ENCODE data around the gene ANKRD9. TPM values are rescaled to one million over a fixed set of nuclear protein-coding genes. Genes with fewer than 3 reads are reported as not detected.

Gene ANKRD9
- total and polyA plus RNA-seq, 10 of the 15 experiments (the other 5 are each of a cell fraction or from before 2014, with no cell fraction given), result 0.03 to 3.6 (median 0.49) TPM

DNA sequence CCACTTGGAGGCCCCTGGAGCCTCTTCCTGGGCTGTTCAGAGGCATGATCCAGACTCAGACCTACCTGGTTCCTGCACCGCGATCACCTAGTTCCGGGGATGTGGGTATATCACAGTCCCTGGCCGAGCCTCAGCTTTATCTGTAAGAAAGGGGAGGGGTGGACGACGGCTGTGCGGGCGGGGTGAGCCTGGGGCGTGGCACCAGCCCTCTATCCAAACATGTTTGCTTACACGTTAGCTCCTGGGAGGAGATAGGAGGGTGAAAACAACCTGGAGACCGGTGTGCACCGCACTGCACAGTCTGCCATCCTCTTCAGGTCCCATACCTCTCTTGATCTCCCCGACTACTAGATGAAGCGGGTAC is 1.2 kb downstream of the ANKRD9 start (continued):
- TF ChIP-seq MYB (IDR thresholded peaks at IDR 0.05; ENCODE audit: borderline replicate concordance, low read depth, low read length) (no peak), TCF12 (IDR thresholded peaks at IDR 0.05; ENCODE audit: low read depth, low read length) (no peak), SIN3A (IDR thresholded peaks at IDR 0.05; ENCODE audit: low read depth, low read length) (no peak), RBBP5 (conservative IDR thresholded peaks at IDR 0.05) (no peak), YY1 (IDR thresholded peaks at IDR 0.05; ENCODE audit: low read depth, low read length) (no peak), EGR1 (IDR thresholded peaks at IDR 0.05; ENCODE audit: borderline replicate concordance in 1 of 2, low read depth in 2 of 2, low read length in 2 of 2) (no peak), ZNF274 (IDR thresholded peaks at IDR 0.05; ENCODE audit: insufficient read depth, insufficient read length) (no peak)
- TF ChIP-seq, protein P1, sequence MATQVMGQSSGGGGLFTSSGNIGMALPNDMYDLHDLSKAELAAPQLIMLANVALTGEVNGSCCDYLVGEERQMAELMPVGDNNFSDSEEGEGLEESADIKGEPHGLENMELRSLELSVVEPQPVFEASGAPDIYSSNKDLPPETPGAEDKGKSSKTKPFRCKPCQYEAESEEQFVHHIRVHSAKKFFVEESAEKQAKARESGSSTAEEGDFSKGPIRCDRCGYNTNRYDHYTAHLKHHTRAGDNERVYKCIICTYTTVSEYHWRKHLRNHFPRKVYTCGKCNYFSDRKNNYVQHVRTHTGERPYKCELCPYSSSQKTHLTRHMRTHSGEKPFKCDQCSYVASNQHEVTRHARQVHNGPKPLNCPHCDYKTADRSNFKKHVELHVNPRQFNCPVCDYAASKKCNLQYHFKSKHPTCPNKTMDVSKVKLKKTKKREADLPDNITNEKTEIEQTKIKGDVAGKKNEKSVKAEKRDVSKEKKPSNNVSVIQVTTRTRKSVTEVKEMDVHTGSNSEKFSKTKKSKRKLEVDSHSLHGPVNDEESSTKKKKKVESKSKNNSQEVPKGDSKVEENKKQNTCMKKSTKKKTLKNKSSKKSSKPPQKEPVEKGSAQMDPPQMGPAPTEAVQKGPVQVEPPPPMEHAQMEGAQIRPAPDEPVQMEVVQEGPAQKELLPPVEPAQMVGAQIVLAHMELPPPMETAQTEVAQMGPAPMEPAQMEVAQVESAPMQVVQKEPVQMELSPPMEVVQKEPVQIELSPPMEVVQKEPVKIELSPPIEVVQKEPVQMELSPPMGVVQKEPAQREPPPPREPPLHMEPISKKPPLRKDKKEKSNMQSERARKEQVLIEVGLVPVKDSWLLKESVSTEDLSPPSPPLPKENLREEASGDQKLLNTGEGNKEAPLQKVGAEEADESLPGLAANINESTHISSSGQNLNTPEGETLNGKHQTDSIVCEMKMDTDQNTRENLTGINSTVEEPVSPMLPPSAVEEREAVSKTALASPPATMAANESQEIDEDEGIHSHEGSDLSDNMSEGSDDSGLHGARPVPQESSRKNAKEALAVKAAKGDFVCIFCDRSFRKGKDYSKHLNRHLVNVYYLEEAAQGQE (IDR thresholded peaks at IDR 0.05; ENCODE audit: low read depth, low read length), result no peak

GRCh38 chr14:102507857-102508312 is 1.7 kb downstream of the ANKRD9 start:
- DNase-seq (ENCODE audit: low read depth, low spot score), result no peak
- no peak for FAIRE-seq
- RAD21 ChIA-PET (ENCODE audit: unreplicated experiment), result no interaction called here
- TF ChIP-seq, protein P2, sequence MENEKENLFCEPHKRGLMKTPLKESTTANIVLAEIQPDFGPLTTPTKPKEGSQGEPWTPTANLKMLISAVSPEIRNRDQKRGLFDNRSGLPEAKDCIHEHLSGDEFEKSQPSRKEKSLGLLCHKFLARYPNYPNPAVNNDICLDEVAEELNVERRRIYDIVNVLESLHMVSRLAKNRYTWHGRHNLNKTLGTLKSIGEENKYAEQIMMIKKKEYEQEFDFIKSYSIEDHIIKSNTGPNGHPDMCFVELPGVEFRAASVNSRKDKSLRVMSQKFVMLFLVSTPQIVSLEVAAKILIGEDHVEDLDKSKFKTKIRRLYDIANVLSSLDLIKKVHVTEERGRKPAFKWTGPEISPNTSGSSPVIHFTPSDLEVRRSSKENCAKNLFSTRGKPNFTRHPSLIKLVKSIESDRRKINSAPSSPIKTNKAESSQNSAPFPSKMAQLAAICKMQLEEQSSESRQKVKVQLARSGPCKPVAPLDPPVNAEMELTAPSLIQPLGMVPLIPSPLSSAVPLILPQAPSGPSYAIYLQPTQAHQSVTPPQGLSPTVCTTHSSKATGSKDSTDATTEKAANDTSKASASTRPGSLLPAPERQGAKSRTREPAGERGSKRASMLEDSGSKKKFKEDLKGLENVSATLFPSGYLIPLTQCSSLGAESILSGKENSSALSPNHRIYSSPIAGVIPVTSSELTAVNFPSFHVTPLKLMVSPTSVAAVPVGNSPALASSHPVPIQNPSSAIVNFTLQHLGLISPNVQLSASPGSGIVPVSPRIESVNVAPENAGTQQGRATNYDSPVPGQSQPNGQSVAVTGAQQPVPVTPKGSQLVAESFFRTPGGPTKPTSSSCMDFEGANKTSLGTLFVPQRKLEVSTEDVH (IDR thresholded peaks at IDR 0.05; ENCODE audit: low read depth, partially characterized antibody), result no peak
- TF ChIP-seq CBX5 (IDR thresholded peaks at IDR 0.05; ENCODE audit: low read depth) (no peak), EP300 (IDR thresholded peaks at IDR 0.05; ENCODE audit: borderline replicate concordance in 1 of 2, control insufficient read depth in 1 of 2, low read depth in 2 of 2, low read length in 2 of 2) (no peak), MTA2 (IDR thresholded peaks at IDR 0.05; ENCODE audit: low read depth) (no peak)
- TF ChIP-seq, protein P3, sequence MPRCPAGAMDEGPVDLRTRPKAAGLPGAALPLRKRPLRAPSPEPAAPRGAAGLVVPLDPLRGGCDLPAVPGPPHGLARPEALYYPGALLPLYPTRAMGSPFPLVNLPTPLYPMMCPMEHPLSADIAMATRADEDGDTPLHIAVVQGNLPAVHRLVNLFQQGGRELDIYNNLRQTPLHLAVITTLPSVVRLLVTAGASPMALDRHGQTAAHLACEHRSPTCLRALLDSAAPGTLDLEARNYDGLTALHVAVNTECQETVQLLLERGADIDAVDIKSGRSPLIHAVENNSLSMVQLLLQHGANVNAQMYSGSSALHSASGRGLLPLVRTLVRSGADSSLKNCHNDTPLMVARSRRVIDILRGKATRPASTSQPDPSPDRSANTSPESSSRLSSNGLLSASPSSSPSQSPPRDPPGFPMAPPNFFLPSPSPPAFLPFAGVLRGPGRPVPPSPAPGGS (IDR thresholded peaks at IDR 0.05; ENCODE audit: borderline replicate concordance, insufficient read depth, low read depth, low read length, poor library complexity, severe bottlenecking), result no peak
- TF ChIP-seq, protein P4, sequence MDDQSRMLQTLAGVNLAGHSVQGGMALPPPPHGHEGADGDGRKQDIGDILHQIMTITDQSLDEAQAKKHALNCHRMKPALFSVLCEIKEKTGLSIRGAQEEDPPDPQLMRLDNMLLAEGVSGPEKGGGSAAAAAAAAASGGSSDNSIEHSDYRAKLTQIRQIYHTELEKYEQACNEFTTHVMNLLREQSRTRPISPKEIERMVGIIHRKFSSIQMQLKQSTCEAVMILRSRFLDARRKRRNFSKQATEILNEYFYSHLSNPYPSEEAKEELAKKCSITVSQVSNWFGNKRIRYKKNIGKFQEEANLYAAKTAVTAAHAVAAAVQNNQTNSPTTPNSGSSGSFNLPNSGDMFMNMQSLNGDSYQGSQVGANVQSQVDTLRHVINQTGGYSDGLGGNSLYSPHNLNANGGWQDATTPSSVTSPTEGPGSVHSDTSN (IDR thresholded peaks at IDR 0.05; ENCODE audit: insufficient replicate concordance, low read depth, low read length), result no peak

More at GRCh38 chr14:102507857-102508312, 1.7 kb downstream of the ANKRD9 start:
- Histone ChIP-seq H3K27me3 (replicated peaks in 1 of 2; ENCODE audit: control insufficient read depth in 2 of 2, insufficient read depth in 2 of 2, low read length in 1 of 2) (no peaks in the 10 kb centered on the region), H4K20me1 (ENCODE audit: control insufficient read depth, insufficient read depth) (no peaks in the 10 kb centered on the region), H3K4me3 (no peak overlapping the region), H3K9ac (ENCODE audit: control insufficient read depth, insufficient read depth, low read length) (no peak overlapping the region), H3K9me3 (replicated peaks; ENCODE audit: control insufficient read depth, insufficient read depth, low read length) (no peaks in the 10 kb centered on the region), H3K4me1 (ENCODE audit: control insufficient read depth, insufficient read depth, low read length) (peaks cover 9% of the 10 kb centered on the region), H3K79me2 (ENCODE audit: control insufficient read depth, insufficient read depth, low read length) (no peaks in the 10 kb centered on the region), H3K36me3 (ENCODE audit: control insufficient read depth in 2 of 2, insufficient read depth in 2 of 2, low read length in 1 of 2) (no peaks in the 10 kb centered on the region), H3K27ac (ENCODE audit: control insufficient read depth, insufficient read depth) (no peak overlapping the region), H3K4me2 (ENCODE audit: control insufficient read depth, insufficient read depth) (no peak overlapping the region), H2AFZ (ENCODE audit: control insufficient read depth, low read depth, low read length) (no peak overlapping the region)
- SMC1A ChIA-PET (ENCODE audit: uncharacterized antibody, unreplicated experiment), result no interaction called here
- intact Hi-C loops (cut with micrococcal nuclease; ENCODE audit: unreplicated experiment), result no loop called here
- POLR2A ChIA-PET, result no interaction called here
- in situ Hi-C loops (cut with MboI), result no loop called here
- BruUV-seq (replicated peaks), result no TSS peak
- 95% methylated on average over 20 of the region's 21 CpGs for WGBS (ENCODE audit: insufficient coverage, insufficient replicate concordance, low lambda C conversion rate, missing lambda C conversion rate)
- CTCF ChIA-PET, result interaction anchor here (0.6 to 1.0 kb wide), 2 partner anchors 72 to 92 kb away, joined by 3 read pairs; no protein-coding TSS in a partner anchor
- no peak for ATAC-seq

Data from GM12878 (cell line).